Measurements from ENCODE around the gene SYT17.

Gene SYT17

DNA sequence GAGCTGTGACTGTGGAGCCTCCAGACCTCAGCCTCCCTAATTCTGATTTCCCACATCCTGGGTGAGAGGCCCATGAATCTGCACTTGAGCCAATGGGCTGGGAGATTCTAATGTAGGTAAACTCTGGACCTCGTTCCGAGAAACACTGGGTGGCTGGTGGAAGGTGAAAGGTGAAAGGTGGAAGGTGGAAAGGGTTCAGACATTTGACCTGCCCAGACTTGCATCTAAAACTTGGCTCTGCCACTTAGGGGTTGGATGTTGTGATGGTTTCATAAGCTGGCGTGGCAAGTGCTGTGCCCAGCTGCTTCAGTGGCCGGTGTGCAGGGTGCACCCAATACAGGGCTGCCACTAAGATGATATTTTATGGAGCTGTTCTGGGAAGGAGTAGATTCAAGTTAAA lies 24.8 kb downstream of the SYT17 start:
- no peak for TF ChIP-seq POLR2A (IDR thresholded peaks at IDR 0.05; ENCODE audit: low read depth, low read length)
- DNase-seq (ENCODE audit: insufficient read length, low spot score) = no peak
- no peak for FAIRE-seq

GRCh38 chr16:19196871-19197270 lies 28.8 kb downstream of the SYT17 start:
- DNase-seq (ENCODE audit: insufficient read length, low spot score) (no peak), FAIRE-seq (no peak)
- TF ChIP-seq POLR2A (IDR thresholded peaks at IDR 0.05; ENCODE audit: low read depth, low read length) = no peak

- TF ChIP-seq POLR2A (IDR thresholded peaks at IDR 0.05; ENCODE audit: low read depth, low read length) = no peak
- FAIRE-seq (no peak), DNase-seq (ENCODE audit: insufficient read length, low spot score) (no peak)
Observed at GRCh38 chr16:19203374-19203966, 35.4 kb downstream of the SYT17 start.

- FAIRE-seq (no peak), DNase-seq (ENCODE audit: insufficient read length, low spot score) (no peak)
- no peak for TF ChIP-seq POLR2A (IDR thresholded peaks at IDR 0.05; ENCODE audit: low read depth, low read length)
Observed at GRCh38 chr16:19210280-19210924, 42.4 kb downstream of the SYT17 start.

GRCh38 chr16:19210968-19211367 lies 42.9 kb downstream of the SYT17 start:
- no peak for TF ChIP-seq POLR2A (IDR thresholded peaks at IDR 0.05; ENCODE audit: low read depth, low read length)
- DNase-seq (ENCODE audit: insufficient read length, low spot score) (no peak), FAIRE-seq (no peak)

GRCh38 chr16:19212059-19212458 lies 44.0 kb downstream of the SYT17 start:
- DNase-seq (ENCODE audit: insufficient read length, low spot score) (no peak), FAIRE-seq (no peak)
- no peak for TF ChIP-seq POLR2A (IDR thresholded peaks at IDR 0.05; ENCODE audit: low read depth, low read length)

GRCh38 chr16:19213885-19214284 lies 45.8 kb downstream of the SYT17 start:
- DNase-seq (ENCODE audit: insufficient read length, low spot score) (no peak), FAIRE-seq (no peak)
- TF ChIP-seq POLR2A (IDR thresholded peaks at IDR 0.05; ENCODE audit: low read depth, low read length) = no peak

- TF ChIP-seq POLR2A (IDR thresholded peaks at IDR 0.05; ENCODE audit: low read depth, low read length) = no peak
- no peak for DNase-seq (ENCODE audit: insufficient read length, low spot score)
- no peak for FAIRE-seq
Observed at GRCh38 chr16:19215705-19216104, 47.7 kb downstream of the SYT17 start.

- no peak for TF ChIP-seq POLR2A (IDR thresholded peaks at IDR 0.05; ENCODE audit: low read depth, low read length)
- DNase-seq (ENCODE audit: insufficient read length, low spot score) (no peak), FAIRE-seq (no peak)
Observed at GRCh38 chr16:19218581-19218980, 50.5 kb downstream of the SYT17 start.

- FAIRE-seq (no peak), DNase-seq (ENCODE audit: insufficient read length, low spot score) (no peak)
- TF ChIP-seq POLR2A (IDR thresholded peaks at IDR 0.05; ENCODE audit: low read depth, low read length) = no peak
Observed at GRCh38 chr16:19219836-19220235, 51.8 kb downstream of the SYT17 start.

GRCh38 chr16:19223235-19224170 lies 55.5 kb downstream of the SYT17 start:
- no peak for TF ChIP-seq POLR2A (IDR thresholded peaks at IDR 0.05; ENCODE audit: low read depth, low read length)
- DNase-seq (ENCODE audit: insufficient read length, low spot score) (no peak), FAIRE-seq (no peak)

DNA sequence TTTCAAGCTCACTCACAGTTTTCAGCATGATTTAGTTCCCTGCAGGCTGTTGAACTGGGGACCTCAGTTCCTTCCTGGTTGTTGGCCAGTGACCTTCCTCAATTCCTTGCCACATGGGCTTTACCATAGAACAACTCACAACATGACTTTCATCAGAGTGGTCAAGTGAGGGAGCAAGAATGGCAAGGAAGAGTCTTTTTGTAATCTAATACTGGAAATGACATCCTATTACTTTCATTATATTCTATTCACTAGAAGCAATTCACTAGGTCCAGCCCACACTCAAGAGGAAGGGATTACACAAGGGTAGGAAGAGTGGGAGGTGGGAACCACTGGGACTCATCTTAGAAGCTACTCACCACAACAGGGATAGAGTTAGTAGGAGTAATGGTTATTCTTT lies 57.6 kb downstream of the SYT17 start:
- FAIRE-seq (no peak), DNase-seq (ENCODE audit: insufficient read length, low spot score) (no peak)
- TF ChIP-seq POLR2A (IDR thresholded peaks at IDR 0.05; ENCODE audit: low read depth, low read length) = no peak

- TF ChIP-seq POLR2A (IDR thresholded peaks at IDR 0.05; ENCODE audit: low read depth, low read length) = no peak
- FAIRE-seq = no peak
- no peak for DNase-seq (ENCODE audit: insufficient read length, low spot score)
Observed at GRCh38 chr16:19227643-19228042, 59.6 kb downstream of the SYT17 start.

DNA sequence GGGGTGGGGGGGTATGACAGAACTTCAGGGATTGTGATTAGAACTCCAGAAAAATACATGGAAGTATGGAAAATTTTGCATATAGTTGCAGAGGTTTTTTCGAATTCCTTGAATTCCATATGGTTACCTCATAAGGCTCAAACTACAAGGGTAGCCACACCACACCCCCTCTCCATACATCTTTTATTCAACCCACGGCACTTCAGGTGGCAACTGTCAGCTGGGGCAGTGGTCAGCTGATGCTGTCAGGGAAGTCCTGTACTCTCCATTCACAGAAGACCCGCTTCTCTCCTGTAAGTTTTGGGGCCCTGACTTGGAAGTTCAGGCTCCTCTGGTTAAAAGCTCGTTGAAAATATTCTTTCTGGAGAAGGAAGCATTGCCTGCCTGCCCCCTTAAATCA lies 60.0 kb downstream of the SYT17 start:
- no peak for FAIRE-seq
- no peak for DNase-seq (ENCODE audit: insufficient read length, low spot score)
- TF ChIP-seq POLR2A (IDR thresholded peaks at IDR 0.05; ENCODE audit: low read depth, low read length) = no peak

All from H54 (cell line).